Mesenteric fat pad (tissue), 1 donor: ENCODE results near the gene FAM161A. TPM values are rescaled to one million over a fixed set of nuclear protein-coding genes. Genes with fewer than 3 reads are reported as not detected.
"Not testable (repeated sequence)": the region's sequence is repeated elsewhere in the genome, so short reads cannot be mapped to it uniquely, and the experiment has no call there.

Source experiments
- DNase-seq: peaks from one replicate; pipeline ENCODE4 v3.0.0-alpha.2; 2020; ENCODE audit warnings: low spot score
- long read RNA-seq: library from polyadenylated mRNA; unstranded; transcript quantifications from one replicate; pipeline ENCODE4 v2.0.0, GENCODE V29; 2020
- total RNA-seq: library from RNA; stranded (reverse); fragmentation: NEBNext Ultra II Directional; extraction: Animal tissue kit (Norgen Biotek cat#: 25700); gene quantifications from one replicate; pipeline ENCODE4 v1.2.1, GENCODE V29; 2021
- donor health status: DM: yes; HTN: yes; CAD: no.

The FAM161A gene, protein sequence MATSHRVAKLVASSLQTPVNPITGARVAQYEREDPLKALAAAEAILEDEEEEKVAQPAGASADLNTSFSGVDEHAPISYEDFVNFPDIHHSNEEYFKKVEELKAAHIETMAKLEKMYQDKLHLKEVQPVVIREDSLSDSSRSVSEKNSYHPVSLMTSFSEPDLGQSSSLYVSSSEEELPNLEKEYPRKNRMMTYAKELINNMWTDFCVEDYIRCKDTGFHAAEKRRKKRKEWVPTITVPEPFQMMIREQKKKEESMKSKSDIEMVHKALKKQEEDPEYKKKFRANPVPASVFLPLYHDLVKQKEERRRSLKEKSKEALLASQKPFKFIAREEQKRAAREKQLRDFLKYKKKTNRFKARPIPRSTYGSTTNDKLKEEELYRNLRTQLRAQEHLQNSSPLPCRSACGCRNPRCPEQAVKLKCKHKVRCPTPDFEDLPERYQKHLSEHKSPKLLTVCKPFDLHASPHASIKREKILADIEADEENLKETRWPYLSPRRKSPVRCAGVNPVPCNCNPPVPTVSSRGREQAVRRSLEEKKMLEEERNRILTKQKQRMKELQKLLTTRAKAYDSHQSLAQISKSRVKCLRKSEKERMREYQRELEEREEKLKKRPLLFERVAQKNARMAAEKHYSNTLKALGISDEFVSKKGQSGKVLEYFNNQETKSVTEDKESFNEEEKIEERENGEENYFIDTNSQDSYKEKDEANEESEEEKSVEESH
- 1.00 TPM for total RNA-seq
- long read RNA-seq, partial matches to known transcripts = 11 of 13 reads
- long read RNA-seq, other reads (novel, unspliced or antisense) = 2 of 13 reads

DNA sequence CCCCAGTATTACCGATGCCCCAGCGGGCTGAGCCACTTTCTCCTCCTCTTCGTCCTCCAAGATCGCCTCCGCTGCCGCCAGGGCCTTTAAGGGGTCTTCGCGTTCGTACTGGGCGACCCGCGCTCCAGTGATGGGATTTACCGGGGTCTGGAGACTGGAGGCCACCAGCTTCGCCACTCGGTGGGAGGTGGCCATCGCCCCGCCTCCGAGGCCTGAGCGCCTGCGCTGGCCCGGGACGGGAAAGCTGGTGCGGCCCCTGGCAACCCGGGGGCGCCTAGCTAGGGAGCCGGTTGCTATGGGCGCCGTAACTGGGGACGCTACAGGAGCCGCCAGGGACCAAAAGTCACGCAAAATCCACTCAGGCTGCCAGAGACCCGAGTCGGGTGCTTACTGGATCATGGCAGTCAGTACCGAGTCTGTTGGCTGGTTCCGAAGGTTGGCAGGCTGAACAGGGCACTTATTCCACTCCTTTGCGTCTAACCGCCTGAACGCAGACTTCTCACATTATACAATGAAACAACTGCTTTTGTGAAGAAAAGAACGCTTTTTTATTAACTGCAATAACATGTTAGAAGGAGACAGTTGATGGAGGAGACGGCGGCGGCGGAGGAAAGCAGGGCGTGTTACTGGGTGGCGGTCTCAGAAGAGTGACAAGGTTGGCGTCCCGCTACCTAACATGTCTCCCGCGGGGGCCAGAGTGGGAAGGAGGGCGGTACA lies at the start of gene FAM161A:
Gene FAM161A (minus strand): TSS at position 214 of the 717 bp plus-strand sequence. CDS start 19 bp downstream, at position 195.
- DNase-seq = peak; percentile 92

DNA sequence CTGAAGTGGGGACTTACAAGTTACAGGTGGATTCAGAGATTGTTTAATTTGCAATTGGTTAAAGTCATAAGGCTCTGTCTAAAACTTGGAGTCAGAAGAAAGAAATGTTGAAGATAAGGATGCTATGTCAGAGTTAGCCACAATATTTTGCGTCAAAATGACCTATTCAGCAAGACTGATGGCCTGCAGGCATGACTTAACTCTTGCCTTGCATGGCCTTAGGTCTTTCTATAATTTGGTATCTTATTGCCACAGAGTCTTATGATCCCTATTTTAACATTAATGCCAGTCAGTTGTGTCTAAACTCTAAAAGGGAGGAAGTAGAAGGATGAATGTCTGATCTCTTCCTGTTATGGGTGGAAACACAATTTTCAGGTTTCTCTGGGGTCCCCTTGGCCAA lies 46.4 kb upstream of the FAM161A start:
- DNase-seq = no peak

DNA sequence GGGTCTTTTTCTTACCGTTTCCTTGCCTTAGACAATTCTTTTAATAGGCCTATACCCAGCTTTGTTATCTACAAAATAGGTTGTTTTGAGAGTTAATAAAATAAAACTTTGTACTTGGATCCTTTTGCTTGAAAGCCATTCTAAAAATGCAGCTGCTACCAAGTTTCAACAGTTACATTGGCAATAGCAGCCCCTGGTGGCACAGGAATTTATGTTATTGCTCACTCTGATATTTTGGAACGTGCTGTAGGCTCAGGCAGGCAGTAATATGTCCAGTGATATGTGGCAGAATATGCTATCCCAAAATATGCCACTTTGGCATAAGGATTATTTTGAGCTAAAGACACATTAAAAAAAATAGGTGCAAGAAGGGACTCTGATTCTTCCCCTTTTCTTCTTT lies 45.0 kb upstream of the FAM161A start:
- no peak for DNase-seq

DNA sequence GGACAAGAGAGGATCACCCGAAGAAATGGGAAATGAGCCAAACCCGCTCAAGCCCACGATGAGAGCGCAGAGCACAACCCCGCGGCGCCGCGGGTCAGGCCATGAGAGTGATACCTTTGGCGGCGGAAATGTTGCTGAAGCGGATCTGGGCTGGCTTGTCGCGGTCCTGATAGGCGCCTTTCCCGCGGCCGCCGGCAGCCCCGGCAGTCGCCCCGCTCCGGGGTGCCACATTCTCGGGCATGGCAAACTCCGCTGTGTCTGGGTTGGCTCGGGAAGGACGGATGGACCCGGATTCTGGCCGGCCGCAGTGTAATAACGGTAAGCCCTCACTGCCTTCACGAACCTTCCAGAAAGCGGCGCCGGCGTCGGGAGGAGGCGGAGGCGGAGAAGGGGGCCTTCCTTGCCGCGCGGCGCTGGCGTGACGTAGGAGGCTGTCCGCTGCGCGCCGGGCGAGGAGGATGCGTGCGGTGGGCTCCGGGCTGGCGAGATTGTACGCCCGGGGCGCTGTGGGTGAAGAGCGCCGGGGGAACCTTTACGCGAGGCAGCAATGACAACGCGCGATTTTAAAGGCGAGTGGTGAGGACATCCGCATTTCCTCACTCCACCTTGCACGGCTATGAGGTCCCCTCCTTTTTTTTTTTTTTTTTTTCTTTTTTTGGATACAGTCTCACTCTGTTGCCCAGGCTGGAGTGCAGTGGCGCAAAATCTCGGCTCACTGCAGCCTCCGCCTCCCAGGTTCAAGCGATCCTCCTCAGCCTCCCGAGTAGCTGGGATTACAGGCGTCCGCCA lies 34.6 kb upstream of the FAM161A start, which contains the start of gene CCT4:
Gene CCT4 (minus strand): TSS at position 390 of the 789 bp plus-strand sequence. CDS start 149 bp downstream, at position 241.
- peak; percentile 95 for DNase-seq

DNA sequence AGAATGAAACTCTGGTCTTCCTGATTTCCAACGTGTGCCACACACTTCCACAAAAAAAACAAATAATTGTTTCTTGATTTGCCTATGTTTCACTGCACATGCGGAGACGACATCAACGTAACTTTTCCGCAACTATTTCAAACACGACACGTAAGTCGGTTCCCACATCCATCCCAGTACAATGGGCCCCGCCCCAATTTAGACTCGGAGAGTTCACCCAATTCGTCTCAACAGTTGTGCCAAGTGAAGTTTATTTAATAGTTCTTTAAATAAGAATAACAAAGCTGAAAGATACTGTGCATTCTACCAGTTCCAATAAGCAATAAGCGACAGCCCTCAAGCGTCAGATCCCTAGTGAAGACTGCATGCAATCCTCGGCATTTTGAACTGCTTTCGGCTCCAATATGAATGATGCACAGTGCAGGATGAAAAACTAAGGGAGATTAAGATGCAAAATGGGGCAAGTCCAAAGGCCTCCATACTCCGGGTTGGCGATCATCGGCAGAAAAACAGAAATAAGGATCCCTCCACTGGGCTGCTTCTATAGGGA lies 33.9 kb upstream of the FAM161A start:
- no peak for DNase-seq

DNA sequence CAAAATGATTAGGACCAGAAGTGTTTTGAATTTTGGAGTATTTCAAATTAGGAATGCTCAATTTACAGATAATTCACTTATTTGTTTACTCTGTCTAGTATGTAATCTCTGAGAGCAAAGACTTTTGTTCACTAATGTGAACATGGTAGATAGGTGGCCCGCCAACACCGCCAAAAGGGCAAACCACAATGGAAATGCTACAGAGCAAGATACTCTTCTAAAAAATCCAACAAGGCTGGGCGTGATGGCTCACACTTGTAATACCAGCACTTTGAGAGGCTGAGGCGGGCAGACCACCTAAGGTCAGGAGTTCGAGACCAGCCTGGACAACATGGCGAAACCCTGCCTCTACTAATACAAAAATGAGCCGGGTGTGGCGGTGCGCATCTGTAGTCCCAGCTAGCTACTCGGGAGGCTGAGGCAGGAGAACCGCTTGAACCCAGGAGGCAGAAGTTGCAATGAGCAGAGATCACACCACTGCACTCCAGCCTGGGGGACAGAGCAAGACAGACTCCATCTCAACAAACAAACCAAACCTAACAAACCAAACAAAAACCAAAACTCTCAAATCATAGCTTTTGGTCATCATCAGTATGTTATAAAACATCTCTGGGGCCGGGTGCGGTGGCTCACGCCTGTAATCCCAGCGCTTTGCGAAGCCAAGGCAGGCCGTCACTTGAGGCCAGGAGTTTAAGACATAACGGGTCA lies 32.2 kb upstream of the FAM161A start:
- no peak for DNase-seq

DNA sequence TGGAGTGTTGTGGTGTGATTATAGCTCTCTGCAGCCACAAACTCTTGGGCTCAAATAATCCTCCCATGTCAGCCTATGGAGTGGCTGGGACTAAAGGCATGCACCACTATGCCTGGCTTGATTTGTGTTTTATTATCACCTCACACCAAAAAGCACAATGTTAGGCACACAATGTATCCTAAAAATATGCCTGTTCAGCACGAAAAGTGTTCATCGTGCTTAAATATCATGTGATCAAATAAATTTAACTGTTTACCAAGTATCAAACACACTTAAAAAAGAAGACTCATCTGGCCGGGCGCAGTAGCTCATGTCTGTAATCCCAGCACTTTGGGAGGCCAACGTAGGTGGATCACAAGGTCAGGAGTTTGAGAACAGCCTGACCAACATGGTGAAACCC lies 29.0 kb upstream of the FAM161A start:
- no peak for DNase-seq

DNA sequence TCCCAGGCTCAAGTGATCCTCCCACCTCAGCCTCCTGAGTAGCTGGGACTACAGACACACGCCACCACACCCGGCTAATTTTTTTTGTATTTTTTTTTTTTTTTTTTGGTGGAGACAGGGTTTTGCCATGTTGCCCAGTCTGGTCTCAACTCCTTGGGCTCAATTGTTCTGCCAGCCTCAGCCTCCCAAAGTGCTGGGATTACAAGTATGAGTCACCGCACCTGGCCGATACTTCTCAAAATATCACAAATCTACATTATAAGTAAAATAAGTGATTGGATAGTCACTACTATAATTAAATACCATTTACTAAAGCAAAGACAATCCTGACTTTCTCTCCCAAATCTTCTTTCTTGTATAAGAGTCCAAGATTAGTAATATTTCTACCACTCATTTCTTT lies 25.5 kb upstream of the FAM161A start:
- not testable (repeated sequence) for DNase-seq

DNA sequence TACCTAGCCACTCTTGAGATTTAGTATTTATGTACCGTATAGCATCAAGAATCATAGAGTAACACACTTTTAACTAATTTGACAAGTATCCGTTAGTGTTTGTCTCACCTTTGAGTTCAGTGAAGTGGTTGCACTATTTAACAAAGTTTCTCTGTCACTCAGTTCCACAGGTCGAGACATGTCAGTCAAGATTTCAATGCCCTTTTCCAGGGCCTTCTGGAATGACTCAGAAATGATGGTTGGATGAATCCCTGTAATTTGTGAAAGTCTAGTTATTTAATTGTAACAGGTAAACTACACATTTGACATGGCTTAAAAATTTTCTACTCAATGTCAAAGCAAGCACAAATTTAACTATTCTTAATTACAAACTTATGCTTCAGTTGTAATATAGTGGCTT lies 24.9 kb upstream of the FAM161A start:
- no peak for DNase-seq

DNA sequence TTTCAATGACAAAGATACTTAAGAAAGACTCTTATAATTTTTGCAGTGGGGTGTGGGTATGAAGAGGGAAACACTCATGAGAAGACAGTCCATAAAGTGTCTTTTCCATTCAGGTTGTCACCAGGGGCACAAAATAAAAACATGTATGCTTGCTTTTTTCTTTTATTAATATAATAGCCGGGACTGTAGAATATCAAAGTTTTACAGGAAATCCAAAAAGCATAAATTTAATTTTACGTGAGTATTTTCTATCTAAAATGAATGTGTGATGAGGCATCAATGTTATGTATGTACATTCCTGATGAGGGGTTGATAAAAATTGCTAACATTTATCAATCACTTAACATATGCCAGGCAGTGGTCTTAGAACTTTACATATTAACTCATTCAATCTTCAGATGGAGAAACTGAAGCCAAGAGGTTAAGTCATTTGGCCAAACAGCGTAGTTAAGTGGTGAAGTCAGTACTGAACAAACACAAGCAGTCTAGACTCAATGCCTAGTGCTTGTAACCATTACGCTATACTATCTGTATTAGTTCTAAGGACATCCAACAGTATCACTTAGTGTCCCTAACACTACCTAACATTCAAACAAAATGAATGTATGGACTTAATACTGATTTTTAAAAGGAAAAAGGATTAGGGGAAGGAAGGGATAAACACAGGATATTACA lies 23.8 kb upstream of the FAM161A start:
- DNase-seq = no peak

DNA sequence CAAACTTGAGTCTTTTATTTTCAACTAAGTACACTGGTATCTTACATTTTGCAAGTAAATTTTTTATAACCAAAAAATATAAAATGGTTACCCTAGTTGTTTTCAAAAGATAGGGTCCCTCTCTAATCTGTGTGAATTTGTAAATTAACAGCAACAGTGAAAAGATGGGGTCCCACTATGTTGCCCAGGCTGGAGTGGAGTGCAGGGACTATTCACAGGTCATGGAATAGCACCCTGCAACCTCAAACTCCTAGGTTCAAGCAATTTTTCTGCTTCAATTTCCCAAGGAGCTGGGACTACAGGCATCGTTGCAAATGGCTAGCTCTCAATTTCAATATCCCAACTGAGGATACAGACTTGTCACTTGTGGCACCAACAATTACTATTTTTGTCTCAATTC lies 22.5 kb upstream of the FAM161A start:
- DNase-seq = no peak

DNA sequence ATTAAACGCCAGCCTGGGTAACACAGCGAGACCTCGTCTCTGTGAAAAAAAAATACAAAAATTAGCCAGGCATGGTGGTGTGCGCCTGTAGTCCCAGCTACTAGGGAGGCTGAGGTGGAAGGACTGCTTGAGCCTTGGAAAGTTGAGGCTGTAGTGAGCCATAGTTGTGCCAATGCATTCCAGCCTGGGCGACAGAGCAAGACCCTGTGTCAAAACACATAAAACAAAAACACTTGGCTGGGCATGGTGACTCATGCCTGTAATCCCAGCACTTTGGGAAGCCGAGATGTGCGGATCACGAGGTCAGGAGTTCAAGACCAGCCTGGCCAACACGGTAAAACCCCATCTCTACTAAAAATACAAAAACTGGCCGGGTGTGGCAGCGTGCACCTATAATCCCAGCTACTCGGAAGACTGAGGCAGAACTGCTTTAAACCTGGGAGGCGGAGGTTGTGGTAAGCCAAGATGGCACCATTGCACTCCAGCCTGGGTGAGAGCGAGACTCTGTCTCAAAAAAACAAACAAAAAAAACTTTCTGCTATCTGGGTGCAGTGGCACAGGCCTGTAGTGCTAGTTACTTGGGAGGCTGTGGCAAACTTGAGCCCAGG lies 12.7 kb upstream of the FAM161A start:
- not testable (repeated sequence) for DNase-seq

DNA sequence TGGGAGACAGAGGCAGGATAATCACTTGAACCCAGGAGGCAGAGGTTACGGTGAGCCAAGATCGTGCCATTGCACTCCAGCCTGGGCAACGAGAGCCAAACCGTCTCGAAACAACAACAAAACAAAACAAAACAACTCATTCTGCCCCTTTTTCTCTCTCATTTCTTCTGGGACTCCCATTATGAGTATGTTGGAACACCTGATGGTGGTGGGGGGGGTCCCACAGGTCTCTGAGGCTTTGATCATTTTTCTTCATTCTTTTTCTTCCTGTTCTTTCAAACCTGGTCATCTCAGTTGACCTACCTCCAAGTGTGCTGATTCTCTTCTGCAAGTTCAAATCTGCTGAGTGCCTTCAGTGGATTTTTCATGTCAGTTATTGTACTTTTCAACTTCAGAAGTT lies 8.2 kb upstream of the FAM161A start:
- DNase-seq = no peak

DNA sequence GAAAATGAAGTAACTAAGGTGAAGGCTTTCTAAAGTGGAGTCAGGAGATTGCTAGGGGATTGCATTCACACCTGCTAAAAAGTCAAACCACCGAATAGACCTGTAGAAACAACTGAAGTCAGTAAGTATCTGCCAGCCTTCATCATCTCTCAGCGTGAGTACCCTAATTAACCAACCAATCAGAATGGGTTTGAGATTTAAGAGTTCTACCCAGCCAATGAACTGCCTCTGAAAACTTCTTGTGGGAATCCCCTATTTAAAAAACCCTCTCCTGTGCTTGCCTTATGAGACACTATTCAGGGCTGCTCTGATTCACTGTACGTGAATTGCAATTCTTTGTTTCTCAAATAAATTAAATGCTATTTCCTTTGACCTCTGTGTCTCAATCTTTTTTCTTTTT lies 3.4 kb upstream of the FAM161A start:
- no peak for DNase-seq

DNA sequence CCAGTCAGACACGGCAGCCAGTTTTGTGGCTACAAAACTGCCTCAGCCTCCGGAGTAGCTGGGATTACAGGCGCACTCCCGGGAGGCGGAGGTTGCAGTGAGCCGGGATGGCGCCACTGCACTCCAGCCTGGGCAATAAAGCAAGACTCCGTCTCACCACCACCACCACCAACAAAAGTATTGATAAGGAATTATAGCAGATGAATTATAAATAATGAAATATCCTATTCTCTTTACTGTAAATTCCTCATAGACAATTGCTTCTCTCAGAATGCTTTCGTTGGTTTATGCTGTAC lies 1.4 kb upstream of the FAM161A start:
- no peak for DNase-seq

DNA sequence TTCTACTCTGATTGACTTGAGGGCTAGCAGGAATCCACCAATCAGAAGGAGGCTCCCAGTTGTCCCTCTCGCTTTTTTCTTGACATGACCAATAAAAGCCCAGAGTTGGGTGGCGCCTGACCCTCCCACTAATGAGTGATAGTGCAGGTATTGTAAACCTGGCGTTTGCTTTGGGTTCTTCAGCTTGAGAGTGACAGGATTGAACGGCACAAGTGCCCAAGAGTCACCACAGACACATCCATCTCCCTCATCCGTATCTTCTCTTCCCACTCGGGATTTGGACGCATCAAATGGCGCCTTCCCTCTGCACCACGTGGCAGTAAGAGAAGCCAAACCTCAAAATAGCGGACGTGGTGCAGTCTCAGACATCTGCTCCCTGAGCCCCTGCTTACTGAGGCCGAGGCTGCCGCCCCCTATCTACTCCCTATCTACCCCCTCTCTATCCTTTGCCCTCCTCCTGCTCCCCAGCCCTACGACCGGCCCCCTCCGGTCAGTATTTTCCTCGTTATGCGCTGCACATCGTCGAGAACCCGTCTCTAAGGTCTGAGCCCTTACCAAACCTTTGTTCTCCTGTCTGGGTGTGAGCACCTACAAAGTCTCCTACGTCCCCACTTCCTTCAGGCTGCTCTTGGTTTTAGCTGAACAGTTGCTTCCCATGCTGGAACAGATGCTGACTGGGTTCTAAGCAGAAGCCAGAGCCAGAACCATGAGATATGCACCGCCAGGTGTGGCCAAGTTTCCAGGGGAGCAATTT lies 881 bp upstream of the FAM161A start:
- DNase-seq = no peak

DNA sequence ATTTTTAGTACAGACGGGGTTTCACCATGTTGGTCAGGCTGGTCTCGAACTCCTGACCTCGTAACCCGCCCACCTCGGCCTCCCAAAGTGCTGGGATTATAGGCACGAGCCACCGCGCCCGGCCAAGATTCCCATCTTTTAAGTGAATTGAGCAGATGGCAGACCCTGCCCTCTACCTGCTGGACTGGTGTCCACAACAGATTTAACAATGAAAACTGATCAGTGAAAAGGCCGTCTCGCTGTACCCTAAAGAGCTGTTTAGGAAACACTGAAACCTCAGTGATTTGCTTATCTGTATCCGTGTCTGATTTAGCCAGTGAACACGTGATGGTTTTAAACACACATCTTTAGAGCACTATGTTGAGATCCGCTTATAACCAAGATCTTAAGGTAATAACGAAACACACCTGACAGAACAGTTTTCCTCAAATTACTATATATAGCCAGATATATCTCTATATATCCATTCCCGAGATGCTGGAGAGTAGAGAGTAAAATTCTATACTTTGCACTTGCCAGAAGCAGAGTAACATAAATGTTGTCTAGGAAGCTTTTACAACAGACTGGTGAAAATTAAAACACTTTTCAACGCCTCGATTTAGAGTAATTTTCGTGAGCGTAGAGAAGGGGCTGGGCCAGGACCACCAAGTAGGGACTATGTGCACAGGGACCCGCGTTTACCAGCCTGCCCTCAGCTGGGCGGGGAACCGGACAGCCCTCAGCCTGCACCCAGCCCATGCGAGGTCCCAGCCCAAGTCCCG lies 594 bp downstream of the FAM161A start:
- no peak for DNase-seq

DNA sequence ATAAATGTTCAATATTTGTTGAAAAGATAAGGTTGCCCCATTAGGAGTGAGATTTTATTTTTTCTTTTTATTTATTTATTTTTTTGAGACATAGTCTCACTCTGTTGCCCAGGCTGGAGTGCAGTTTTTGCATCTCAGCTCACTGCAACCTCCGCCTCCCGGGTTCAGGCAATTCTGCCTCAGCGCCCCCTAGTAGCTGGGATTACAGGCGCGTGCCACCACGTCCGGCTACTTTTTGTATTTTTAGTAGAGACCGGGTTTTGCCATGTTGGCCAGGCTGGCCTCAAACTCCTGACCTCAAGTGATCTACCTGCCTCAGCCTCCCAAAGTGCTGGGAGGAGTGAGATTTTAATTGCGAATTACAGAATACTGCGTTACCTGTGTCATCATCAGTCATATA lies 2.6 kb downstream of the FAM161A start:
- not testable (repeated sequence) for DNase-seq
